GM23338 (cell line): ENCODE data around the gene CACNA1D.

Source experiments
- CREB1 ChIP-seq: fragments of 250-450 bp; sonication (Bioruptor Pico); IDR thresholded peaks from 2 replicates; pipeline ENCODE4 v1.5.0; 2020; ENCODE audit warnings: low read depth, mild to moderate bottlenecking, moderate library complexity
- CTCF ChIP-seq, 2 experiments: fragments of 200-600 bp in 1 of 2; sonication (generic) in 1 of 2; conservative IDR thresholded peaks; 2 replicates each; pipeline versions ENCODE4 v1.5.1 to v1.6.1; 2016 to 2017; ENCODE audit warnings: antibody characterized with exemption in 2 of 2, low read depth in 2 of 2, mild to moderate bottlenecking in 2 of 2, moderate library complexity in 1 of 2
- ETS1 ChIP-seq: IDR thresholded peaks from 2 replicates; pipeline ENCODE4 v1.6.1; 2016; ENCODE audit warnings: antibody characterized with exemption
- EZH2 ChIP-seq: fragments of 200-600 bp; sonication (generic); IDR thresholded peaks from one replicate; pipeline ENCODE4 v1.8.0; 2017; ENCODE audit warnings: antibody characterized with exemption, mild to moderate bottlenecking, low read depth; ENCODE audit not compliant: unreplicated experiment
- POLR2AphosphoS5 ChIP-seq: IDR thresholded peaks from 2 replicates; pipeline ENCODE4 v1.6.1; 2016; ENCODE audit warnings: antibody characterized with exemption, low read depth

GRCh38 chr3:53834429-53835095, 340.2 kb downstream of the CACNA1D start:
- TF ChIP-seq CTCF (conservative IDR thresholded peaks at IDR 0.05; ENCODE audit: low read depth in 2 of 2), result no peak
- TF ChIP-seq POLR2AphosphoS5, result no peak
- no peak for TF ChIP-seq CREB1 (CRISPR knock-in tag)
- TF ChIP-seq ETS1, result no peak
- no peak for TF ChIP-seq EZH2
